Activated CD4-positive, alpha-beta T cell treated with anti-CD3 and anti-CD28 coated beads for 1 hour (primary cell): Measurements from ENCODE around the gene ZMAT3.
A peak's percentile ranks its signal among the peaks of the same experiment; 100 is the strongest.

Source experiments
- DNase-seq: peaks from one replicate; pipeline ENCODE4 v3.0.0-alpha.2; 2020

ZMAT3 gene

GRCh38 chr3:179018808-179019207 is 52.8 kb downstream of the ZMAT3 start:
- DNase-seq: no peak

DNA sequence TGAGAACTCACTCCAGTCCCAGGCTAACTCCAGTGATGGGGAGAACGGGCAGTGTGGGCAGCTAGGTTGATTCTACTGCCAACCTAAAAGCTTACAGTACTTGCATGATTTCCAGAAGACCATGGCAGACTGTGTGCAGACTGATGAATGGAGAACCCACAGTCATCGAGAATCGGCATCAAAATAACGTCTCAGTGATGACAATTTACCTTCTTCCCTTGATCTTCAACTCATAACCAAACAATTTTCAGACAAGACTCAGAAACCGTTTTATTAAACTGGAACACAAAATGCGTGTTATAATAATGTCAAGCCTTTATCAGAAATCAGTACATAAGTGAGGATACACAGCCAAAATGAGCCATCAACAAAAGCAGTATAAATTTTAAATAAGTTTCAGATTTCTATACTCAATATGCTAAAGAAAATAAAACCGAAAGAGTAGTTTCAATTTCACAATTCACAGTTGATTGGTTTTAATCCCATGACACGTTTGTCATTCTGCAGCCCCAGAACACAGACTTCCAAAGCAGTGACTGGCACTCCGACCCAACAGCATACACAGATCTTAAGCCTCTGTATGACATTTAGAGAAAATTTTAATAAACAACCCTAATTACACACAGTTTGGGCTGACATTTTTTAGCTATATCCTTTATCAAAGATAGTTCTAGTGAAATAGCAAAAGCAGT is 54.5 kb downstream of the ZMAT3 start:
- no peak for DNase-seq

- DNase-seq: peak; percentile 16
Measured at GRCh38 chr3:179015551-179016020, 56.0 kb downstream of the ZMAT3 start.

DNA sequence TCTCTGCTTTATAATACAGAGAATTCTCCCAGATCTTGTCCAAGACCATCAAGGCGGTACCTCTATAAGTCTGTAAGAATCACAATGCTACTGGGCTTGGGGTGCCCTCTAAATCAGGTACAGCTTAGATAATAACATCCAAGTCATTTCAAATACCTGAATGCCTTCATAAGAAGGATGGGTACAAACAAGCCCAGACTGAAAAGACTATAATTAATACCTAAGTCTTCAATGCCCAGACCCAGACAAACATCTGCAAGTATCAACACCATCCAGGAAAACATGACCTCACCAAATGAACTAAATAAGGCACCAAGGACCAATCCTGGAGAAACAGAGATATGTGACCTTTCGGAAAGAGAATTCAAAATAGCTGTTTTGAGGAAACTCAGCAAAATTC is 65.9 kb downstream of the ZMAT3 start:
- DNase-seq: no peak

DNA sequence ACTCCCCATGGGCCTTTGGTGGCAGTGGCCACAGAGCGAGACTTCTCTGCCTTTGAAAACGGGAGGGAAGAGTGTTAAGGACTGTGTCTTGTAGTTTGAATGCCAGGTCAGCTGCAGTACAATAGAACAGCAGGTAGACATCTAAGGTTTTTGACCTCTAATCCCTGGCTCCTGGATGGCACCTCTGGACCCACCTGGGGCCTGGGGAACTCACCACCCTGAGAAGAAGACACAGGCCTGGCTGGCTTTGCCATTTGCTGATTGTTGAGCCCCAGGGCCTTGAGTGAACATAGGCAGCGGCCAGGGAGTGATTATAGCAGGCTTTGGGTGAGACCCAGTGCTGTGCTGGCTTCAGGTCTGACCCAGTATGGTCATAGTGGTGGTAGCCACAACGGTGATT is 66.4 kb downstream of the ZMAT3 start:
- no peak for DNase-seq

DNA sequence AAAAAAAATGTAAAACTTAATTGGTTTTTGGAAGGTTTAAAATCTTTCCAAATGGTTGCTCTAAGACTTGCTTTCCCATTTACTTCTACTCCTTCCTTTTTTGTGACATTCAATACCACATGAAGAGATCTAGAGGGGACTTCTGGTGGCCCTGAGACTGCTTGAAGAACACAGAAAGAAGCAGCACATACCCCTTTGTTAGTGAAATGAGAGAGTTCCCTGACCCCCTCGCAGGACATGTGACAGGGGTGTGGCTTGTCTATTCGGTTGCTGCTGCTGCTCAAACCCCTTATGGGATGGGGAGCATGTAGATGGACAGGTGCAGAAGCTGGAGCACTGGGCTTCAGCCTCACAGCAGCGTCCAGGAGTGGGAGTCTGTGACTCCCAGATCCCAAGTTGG is 71.0 kb downstream of the ZMAT3 start:
- no peak for DNase-seq

DNA sequence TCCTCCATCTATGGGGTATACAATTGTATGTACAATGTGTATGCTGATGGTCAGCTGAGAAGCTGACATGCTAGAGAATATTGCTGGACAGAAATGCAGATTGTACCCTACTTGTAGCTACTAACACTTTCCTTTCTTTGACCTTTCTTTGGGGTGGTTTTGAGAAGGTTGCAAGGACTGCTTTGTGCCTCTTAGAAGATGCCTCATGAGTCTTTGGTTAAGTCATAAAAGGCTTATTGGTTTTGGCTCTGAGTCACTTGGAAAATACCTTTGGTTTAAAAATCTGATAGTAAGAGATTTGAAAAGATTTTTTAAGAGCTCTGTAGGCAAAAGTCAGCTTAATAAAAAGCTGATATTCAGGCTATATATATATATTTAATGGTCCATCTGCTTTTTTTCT is 71.5 kb downstream of the ZMAT3 start:
- DNase-seq: no peak

DNA sequence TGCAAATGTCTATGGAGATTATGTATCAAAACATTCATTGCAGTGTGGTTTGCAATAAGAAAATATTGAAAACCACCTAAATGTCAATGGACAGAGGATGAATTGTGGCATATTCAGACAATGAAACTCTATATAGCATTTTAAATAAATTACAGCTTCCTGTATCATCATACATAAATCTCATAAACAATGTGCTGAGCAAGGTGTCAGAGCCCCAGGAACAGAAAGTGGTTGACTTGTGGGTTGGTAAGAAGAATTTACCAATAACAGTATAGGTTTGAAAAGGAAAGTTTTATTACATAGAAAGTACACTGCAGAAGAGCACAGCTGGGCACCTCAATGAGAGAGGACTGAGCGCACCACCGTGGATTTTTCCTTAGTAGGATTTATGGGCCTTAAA is 75.2 kb downstream of the ZMAT3 start:
- DNase-seq: no peak

DNA sequence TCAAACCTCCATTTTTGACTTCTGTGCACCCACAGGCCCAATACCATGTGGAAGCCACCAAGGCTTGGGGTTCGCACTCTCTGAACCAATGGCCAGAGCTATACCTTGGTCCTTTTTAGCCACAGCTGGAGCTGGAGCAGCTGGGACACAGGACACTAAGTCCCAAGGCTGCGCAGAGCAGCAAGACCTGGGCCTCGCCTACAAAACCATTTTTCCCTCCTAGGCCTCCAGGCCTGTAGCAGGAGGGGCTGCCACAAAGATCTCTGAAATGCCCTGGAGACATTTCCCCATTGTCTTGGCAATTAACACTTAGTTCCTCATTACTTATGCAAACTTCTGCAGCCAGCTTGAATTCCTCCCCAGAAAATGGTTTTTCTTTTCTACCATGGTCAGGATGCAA is 81.3 kb downstream of the ZMAT3 start:
- no peak for DNase-seq

DNA sequence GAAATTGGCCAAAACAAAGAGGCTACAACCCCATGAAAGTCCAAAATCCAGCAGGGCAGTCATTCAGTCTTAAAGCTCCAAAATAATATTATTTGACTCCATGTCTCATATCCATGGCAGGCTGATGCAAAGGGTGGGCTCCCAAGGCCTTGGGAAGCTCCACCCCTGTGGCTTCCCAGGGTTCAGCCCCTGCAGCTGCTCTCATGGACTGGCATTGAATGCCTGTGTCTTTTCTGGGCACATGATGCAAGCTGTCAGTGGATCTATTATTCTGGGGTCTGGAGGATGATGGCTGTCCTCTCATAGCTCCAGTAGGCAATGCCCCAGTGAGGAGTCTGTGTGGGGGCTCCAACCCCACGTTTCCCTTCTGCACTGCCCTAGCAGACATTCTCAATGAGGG is 81.8 kb downstream of the ZMAT3 start:
- DNase-seq: no peak

GRCh38 chr3:178987745-178988144 is 83.9 kb downstream of the ZMAT3 start:
- no peak for DNase-seq

GRCh38 chr3:178986456-178986855 is 85.2 kb downstream of the ZMAT3 start:
- DNase-seq: no peak

- no peak for DNase-seq
Measured at GRCh38 chr3:178982137-178982536, 89.5 kb downstream of the ZMAT3 start.

GRCh38 chr3:178975320-178975719 is 96.3 kb downstream of the ZMAT3 start:
- DNase-seq: no peak

GRCh38 chr3:178971614-178972013 is 100.0 kb downstream of the ZMAT3 start:
- DNase-seq: no peak

GRCh38 chr3:178969004-178969700 is 102.5 kb downstream of the ZMAT3 start:
- no peak for DNase-seq
